Retinal pigment epithelial cell (primary cell): ENCODE measurements around the gene CD151.
A peak's percentile ranks its signal among the peaks of the same experiment; 100 is the strongest.

Source experiments
- DNase-seq: peaks from one replicate; pipeline ENCODE4 v3.0.0-alpha.2; 2010; ENCODE audit warnings: low read depth
- H3K4me3 ChIP-seq: 2 replicates; pipeline ENCODE4 v1.5.1; 2011; ENCODE audit warnings: mild to moderate bottlenecking, low read length, control low read depth, moderate library complexity
- CTCF ChIP-seq: conservative IDR thresholded peaks from 2 replicates; pipeline ENCODE4 v1.5.1; 2011; ENCODE audit warnings: low read depth, low read length, control low read depth, inconsistent platforms

CD151 gene

GRCh38 chr11:836700-837099, 3.9 kb downstream of the CD151 start:
- H3K4me3 ChIP-seq = no peak overlapping the region
- DNase-seq = no peak
- no peak for TF ChIP-seq CTCF

GRCh38 chr11:837189-837989, 4.6 kb downstream of the CD151 start:
- no peak overlapping the region for H3K4me3 ChIP-seq
- DNase-seq = no peak
- no peak for TF ChIP-seq CTCF

- no peak for TF ChIP-seq CTCF
- H3K4me3 ChIP-seq = no peak overlapping the region
- DNase-seq = no peak
Observed at GRCh38 chr11:837990-838307, 5.2 kb downstream of the CD151 start.

GRCh38 chr11:838441-839279, 5.9 kb downstream of the CD151 start:
- TF ChIP-seq CTCF = peak; percentile 31
- no peak for DNase-seq
- H3K4me3 ChIP-seq = no peak overlapping the region

GRCh38 chr11:839280-839623, 6.5 kb downstream of the CD151 start:
- no peak for DNase-seq
- TF ChIP-seq CTCF = no peak
- H3K4me3 ChIP-seq = no peak overlapping the region

GRCh38 chr11:839875-840617, 7.3 kb downstream of the CD151 start:
- H3K4me3 ChIP-seq = no peak overlapping the region
- peak; percentile 46 for TF ChIP-seq CTCF
- no peak for DNase-seq
